HepG2 (cell line): ENCODE measurements around the gene TMEM190. TPM values are rescaled to one million over a fixed set of nuclear protein-coding genes. Genes with fewer than 3 reads are reported as not detected.

Experiments
- ATAC-seq: fragments of 200-7000 bp; cut with Tn5 transposase; 3 replicates; pipeline ENCODE4 v1.9.1; 2020; ENCODE audit warnings: mild to moderate bottlenecking, moderate library complexity
- BruUV-seq: library from RNA; stranded (reverse); fragments of 400-500 nt; replicated peaks from 2 replicates; lab custom pipeline; 2021; lab: Mats Ljungman, UMichigan
- CTCF ChIA-PET: fragments of 300-600 bp; formaldehyde crosslinking; extraction: SDS; loops from one replicate; lab custom pipeline; 2021; ENCODE audit warnings: low total read pairs, inconsistent platforms, low intra/inter-chr PET ratio; lab: Yijun Ruan, JAX
- POLR2A ChIA-PET: fragments of 350-600 bp; sonication (Branson Sonifier 250); formaldehyde crosslinking; loops from one replicate; lab custom pipeline; 2020; ENCODE audit warnings: antibody characterized with exemption, inconsistent platforms; lab: Yijun Ruan, JAX
- DNase-seq: peaks from one replicate; pipeline ENCODE4 v3.0.0-alpha.2; 2015; ENCODE audit warnings: low spot score
- FAIRE-seq: peaks from 3 replicates; lab custom pipeline; 2011; peaks lifted over from hg19 to GRCh38; lab: Jason Lieb, UNC
- H2AFZ ChIP-seq: one replicate; pipeline ENCODE4 v1.6.1; 2011; ENCODE audit warnings: low read length, inconsistent platforms
- H3K27ac ChIP-seq: fragments of 300-600 bp; 3 replicates; pipeline ENCODE4 v1.8.0; 2011; ENCODE audit warnings: mixed run types, mild to moderate bottlenecking, mixed read lengths, low read length, inconsistent platforms; ENCODE audit not compliant: insufficient read depth; ENCODE audit errors: extremely low read length
- H3K27me3 ChIP-seq, 2 experiments: fragments of 200-600 bp in 1 of 2; 2 replicates in 1 of 2; 3 replicates in 1 of 2; pipeline versions ENCODE4 v1.6.0 to v1.8.0; 2011; ENCODE audit warnings: low read length in 2 of 2, mild to moderate bottlenecking in 2 of 2, moderate library complexity in 2 of 2, inconsistent platforms in 1 of 2; ENCODE audit not compliant: insufficient read depth in 2 of 2, control insufficient read depth in 1 of 2
- H3K36me3 ChIP-seq, 2 experiments: fragments of 200-600 bp in 1 of 2; replicated peaks in 1 of 2; 2 replicates in 1 of 2; 3 replicates in 1 of 2; pipeline versions ENCODE4 v1.5.1 to v1.8.0; 2011; ENCODE audit warnings: low read length in 2 of 2, inconsistent platforms in 1 of 2; ENCODE audit not compliant: insufficient read depth in 2 of 2, control insufficient read depth in 1 of 2
- H3K4me1 ChIP-seq: 2 replicates; pipeline ENCODE4 v1.5.1; 2012; ENCODE audit warnings: low read length, inconsistent platforms; ENCODE audit not compliant: insufficient read depth
- H3K4me2 ChIP-seq: 2 replicates; pipeline ENCODE4 v1.6.0; 2011; ENCODE audit warnings: low read depth, low read length, inconsistent platforms
- H3K4me3 ChIP-seq, 3 experiments: fragments of 200-600 bp in 1 of 3; sonication (generic), shearing (Covaris generic) in 1 of 3; replicated peaks in 1 of 3; 2 replicates each; pipeline ENCODE4 v1.5.1; 2011 to 2016; ENCODE audit warnings: low read length in 3 of 3, inconsistent platforms in 2 of 3, low read depth in 2 of 3, mild to moderate bottlenecking in 2 of 3, control low read depth in 1 of 3, mixed read lengths in 1 of 3; ENCODE audit not compliant: insufficient read depth in 1 of 3
- H3K79me2 ChIP-seq: one replicate; pipeline ENCODE4 v1.6.1; 2011; ENCODE audit warnings: low read length, inconsistent platforms; ENCODE audit not compliant: insufficient read depth
- H3K9ac ChIP-seq: 2 replicates; pipeline ENCODE4 v1.6.0; 2011; ENCODE audit warnings: mild to moderate bottlenecking, low read depth, low read length, inconsistent platforms; ENCODE audit not compliant: insufficient read depth
- H3K9me3 ChIP-seq: 2 replicates; pipeline ENCODE4 v1.5.1; 2012; ENCODE audit warnings: mild to moderate bottlenecking, low read length
- H4K20me1 ChIP-seq: 2 replicates; pipeline ENCODE4 v1.6.0; 2011; ENCODE audit warnings: inconsistent platforms, mild to moderate bottlenecking, low read length, moderate library complexity; ENCODE audit not compliant: insufficient read depth
- ATF7-NPFF ChIP-seq: sonication (generic); formaldehyde crosslinking; IDR thresholded peaks from 2 replicates; pipeline ENCODE4 v1.8.1; 2023; ENCODE audit warnings: mild to moderate bottlenecking, low read depth, missing genetic modification reagents, moderate library complexity
- BATF2 ChIP-seq: sonication (generic); formaldehyde crosslinking; IDR thresholded peaks from 2 replicates; pipeline ENCODE4 v1.8.0; 2022; ENCODE audit warnings: mild to moderate bottlenecking, missing genetic modification reagents, moderate library complexity
- CTCF ChIP-seq: sonication (generic); formaldehyde crosslinking; IDR thresholded peaks from 2 replicates; pipeline ENCODE4 v1.5.0; 2020; ENCODE audit warnings: mild to moderate bottlenecking, missing genetic modification reagents, moderate library complexity
- EEA1 ChIP-seq: sonication (generic); formaldehyde crosslinking; IDR thresholded peaks from 2 replicates; pipeline ENCODE4 v1.5.1; 2020; ENCODE audit warnings: mild to moderate bottlenecking, missing genetic modification reagents, borderline replicate concordance
- EZH2 ChIP-seq: conservative IDR thresholded peaks from 2 replicates; pipeline ENCODE4 v1.6.1; 2012; ENCODE audit warnings: mild to moderate bottlenecking, low read depth, low read length, moderate library complexity
- GMEB1 ChIP-seq: sonication (generic); formaldehyde crosslinking; IDR thresholded peaks from 2 replicates; pipeline ENCODE4 v1.5.1; 2020; ENCODE audit warnings: missing genetic modification reagents, mild to moderate bottlenecking, borderline replicate concordance
- HHEX ChIP-seq: IDR thresholded peaks from 2 replicates; pipeline ENCODE4 v1.6.1; 2016; ENCODE audit warnings: control low read depth
- HNF4G ChIP-seq, 2 experiments: sonication (generic) in 1 of 2; formaldehyde crosslinking in 1 of 2; IDR thresholded peaks; 2 replicates each; pipeline versions ENCODE4 v1.4.0 to v1.6.1; 2011 to 2020; ENCODE audit warnings: borderline replicate concordance in 2 of 2, low read depth in 2 of 2, mild to moderate bottlenecking in 2 of 2, low read length in 1 of 2, missing genetic modification reagents in 1 of 2, moderate library complexity in 1 of 2
- HOXA5 ChIP-seq: sonication (generic); formaldehyde crosslinking; IDR thresholded peaks from 2 replicates; pipeline ENCODE4 v1.4.0; 2020; ENCODE audit warnings: missing genetic modification reagents
- NR2F6 ChIP-seq, 2 experiments: IDR thresholded peaks; 2 replicates each; pipeline ENCODE4 v1.6.1; 2016; ENCODE audit warnings: antibody characterized with exemption in 1 of 2, mild to moderate bottlenecking in 1 of 2
- RBFOX2 ChIP-seq: fragments of 200-400 bp; formaldehyde crosslinking; IDR thresholded peaks from 2 replicates; pipeline ENCODE4 v1.6.1; 2017; ENCODE audit warnings: low read depth, mild to moderate bottlenecking, low read length
- RNF219 ChIP-seq: sonication (generic); formaldehyde crosslinking; IDR thresholded peaks from 2 replicates; pipeline ENCODE4 v1.5.0; 2020; ENCODE audit warnings: mild to moderate bottlenecking, missing genetic modification reagents
- RXRA ChIP-seq: sonication (generic); formaldehyde crosslinking; IDR thresholded peaks from 2 replicates; pipeline ENCODE4 v1.5.1; 2020; ENCODE audit warnings: missing genetic modification reagents
- THAP11 ChIP-seq: IDR thresholded peaks from 2 replicates; pipeline ENCODE4 v1.6.1; 2016; ENCODE audit warnings: missing biosample characterization, missing genetic modification reagents
- YEATS2 ChIP-seq: sonication (generic); formaldehyde crosslinking; IDR thresholded peaks from 2 replicates; pipeline ENCODE4 v1.4.0; 2020; ENCODE audit warnings: missing genetic modification reagents, borderline replicate concordance
- ZNF30 ChIP-seq: sonication (generic); formaldehyde crosslinking; IDR thresholded peaks from 2 replicates; pipeline ENCODE4 v1.5.0; 2020; ENCODE audit warnings: mild to moderate bottlenecking, missing genetic modification reagents
- WGBS: methylation state at CpG from one replicate; pipeline ENCODE4 v1.1.6; 2017; ENCODE audit warnings: low lambda C conversion rate; 5-methylcytosine and 5-hydroxymethylcytosine counted together
- in situ Hi-C: cut with HindIII; loops from 2 replicates; pipeline ENCODE4 v1.10.0; 2017; ENCODE audit warnings: low pct_unique_long_range_greater_than_20kb; ENCODE audit not compliant: extremely low pct_ligation_motif_present
- intact Hi-C: fragments of 100-400 bp; cut with micrococcal nuclease; formaldehyde crosslinking; loops from one replicate; pipeline ENCODE4 v1.10.0; 2022; ENCODE audit not compliant: unreplicated experiment
- polyA plus RNA-seq, 8 experiments: library from polyadenylated mRNA; depleted of rRNA in 3 of 8; stranded (reverse) in 7 of 8; unstranded in 1 of 8; fragments of >200 nt; fragmentation: Illumina TruSeq in 4 of 8; extraction: Trizol in 4 of 8; gene quantifications; 2 replicates each; pipeline versions ENCODE4 v1.2.1 to v1.2.3, GENCODE V29; 2011 to 2016; ENCODE audit warnings: low read depth in 4 of 8, missing spikeins in 1 of 8, mixed read lengths in 1 of 8; ENCODE audit not compliant: insufficient read depth in 1 of 8
- total RNA-seq, 5 experiments: library from RNA; depleted of rRNA; stranded (reverse); fragments of >200 nt; fragmentation: Illumina TruSeq; extraction: Trizol; gene quantifications; 2 replicates each; pipeline ENCODE4 v1.2.3, GENCODE V29; 2016; ENCODE audit warnings: low read depth in 1 of 5

TMEM190 gene
- total and polyA plus RNA-seq, 2 of the 13 experiments (the other 11 are each of a cell fraction or from before 2014, with no cell fraction given), result 0.35 to 0.83 TPM

GRCh38 chr19:55339105-55339888, 37.3 kb upstream of the TMEM190 start, which contains the start of gene KMT5C:
TSS of gene KMT5C (plus strand) at chr19:55339876. CDS start at chr19:55341937, 2,061 bp downstream.
- Histone ChIP-seq H3K9me3 (no peaks in the 10 kb centered on the region), H3K27ac (peak within 1 kb of the TSS; percentile 86), H3K4me1 (peaks cover 30% of the 10 kb centered on the region), H2AFZ (peak within 1 kb of the TSS; percentile 20), H4K20me1 (peaks cover 3% of the 10 kb centered on the region; the same call in 1 of the 2 replicates), H3K79me2 (peaks cover 5% of the 10 kb centered on the region), H3K27me3 (no peaks in the 10 kb centered on the region; a peak in 1 of 5 replicates), H3K4me3 (peak within 1 kb of the TSS; percentile 82 to 99 (median 91)), H3K9ac (peak within 1 kb of the TSS; percentile 95), H3K4me2 (peak within 1 kb of the TSS; percentile 97), H3K36me3 (peaks cover 2 to 7% of the 10 kb centered on the region in 2 experiments; a peak in 3 of 5 replicates)
- intact Hi-C loops (loop anchor here (1.0 to 5.0 kb wide), 2 partner anchors 38 to 773 kb away; no protein-coding TSS in a partner anchor), in situ Hi-C loops (no loop called here)
- FAIRE-seq, result peak; percentile 100
- peak; percentile 91 for ATAC-seq
- CTCF ChIA-PET, result interaction anchor here (1.1 kb wide), 1 partner anchor 38 kb away, joined by 3 read pairs; no protein-coding TSS in a partner anchor
- no TSS peak for BruUV-seq
- DNase-seq, result peak; percentile 100
- POLR2A ChIA-PET, result interaction anchor here (0.6 to 2.0 kb wide), 34 partner anchors 9 to 315 kb away, joined by 3 to 20 read pairs (median 4); partner anchors contain the start of genes DNAAF3, GARIN5B, HSPBP1 and ISOC2
- under 1% methylated on average over 42 of the region's 63 CpGs for WGBS
- TF ChIP-seq EZH2, result no peak
- TF ChIP-seq THAP11 (CRISPR knock-in tag), result peak; percentile 63
- TF ChIP-seq HOXA5 (CRISPR knock-in tag), result no peak; the same call in 1 of the 2 replicates
- peak; percentile 61; the same call in 1 of the 2 replicates for TF ChIP-seq ATF7-NPFF (CRISPR knock-in tag)
- no peak for TF ChIP-seq ZNF30 (CRISPR knock-in tag)
- peak; percentile 59 for TF ChIP-seq CTCF (CRISPR knock-in tag)
- TF ChIP-seq GMEB1, result peak; percentile 28; the same call in 1 of the 2 replicates
- no peak for TF ChIP-seq RNF219 (CRISPR knock-in tag)
- TF ChIP-seq RBFOX2, result no peak
- peak; percentile 77; the same call in 1 of the 2 replicates for TF ChIP-seq RXRA (CRISPR knock-in tag)
- TF ChIP-seq BATF2 (CRISPR knock-in tag), result no peak
- no peak for TF ChIP-seq HHEX (CRISPR knock-in tag)
- no peak for TF ChIP-seq EEA1
- no peak for TF ChIP-seq NR2F6 (IDR thresholded peaks at IDR 0.05)
- TF ChIP-seq NR2F6 (CRISPR knock-in tag; IDR thresholded peaks at IDR 0.05), result no peak
- 0 out of 2 replicates have a peak, but pooled peaks have one; percentile 41 for TF ChIP-seq YEATS2 (CRISPR knock-in tag)
- no peak for TF ChIP-seq HNF4G (IDR thresholded peaks at IDR 0.05; ENCODE audit: borderline replicate concordance, low read depth, low read length)
- TF ChIP-seq HNF4G (CRISPR knock-in tag; IDR thresholded peaks at IDR 0.05; ENCODE audit: borderline replicate concordance, low read depth), result no peak
